GM12878 (cell line): ENCODE results near the gene CCNA2. TPM values are rescaled to one million over a fixed set of nuclear protein-coding genes. Genes with fewer than 3 reads are reported as not detected.

Source experiments
- ATAC-seq: fragments of 200-7000 bp; cut with Tn5 transposase; 3 replicates; pipeline ENCODE4 v1.9.1; 2020; ENCODE audit warnings: mild to moderate bottlenecking, moderate library complexity
- BruUV-seq: library from RNA; stranded (reverse); fragments of 400-500 nt; replicated peaks from 2 replicates; lab custom pipeline; 2021; lab: Mats Ljungman, UMichigan
- CTCF ChIA-PET: fragments of 300-600 bp; sonication (Branson Sonifier 250); formaldehyde crosslinking; extraction: SDS; loops from one replicate; lab custom pipeline; 2021; ENCODE audit warnings: inconsistent platforms; lab: Yijun Ruan, JAX
- POLR2A ChIA-PET: fragments of 350-600 bp; formaldehyde crosslinking; extraction: SDS; loops from one replicate; lab custom pipeline; 2021; ENCODE audit warnings: inconsistent platforms; lab: Charles Lee
- RAD21 ChIA-PET: fragments of 300-600 bp; sonication (Branson Sonifier 250); formaldehyde crosslinking; loops from one replicate; lab custom pipeline; 2023; ENCODE audit warnings: antibody characterized with exemption; ENCODE audit not compliant: unreplicated experiment; lab: Charles Lee
- SMC1A ChIA-PET: fragments of 300-600 bp; sonication (Branson Sonifier 250); formaldehyde crosslinking; loops from one replicate; lab custom pipeline; 2023; ENCODE audit not compliant: unreplicated experiment, uncharacterized antibody; lab: Charles Lee
- DNase-seq: peaks from one replicate; pipeline ENCODE4 v3.0.0-alpha.2; 2011; ENCODE audit warnings: low read depth, low spot score
- FAIRE-seq: peaks from 3 replicates; lab custom pipeline; 2011; peaks lifted over from hg19 to GRCh38; lab: Jason Lieb, UNC
- H2AFZ ChIP-seq: 2 replicates; pipeline ENCODE4 v1.6.0; 2011; ENCODE audit warnings: low read depth, low read length, control low read depth; ENCODE audit not compliant: control insufficient read depth
- H3K27ac ChIP-seq: 2 replicates; pipeline ENCODE4 v1.5.1; 2011; ENCODE audit warnings: control low read depth; ENCODE audit not compliant: control insufficient read depth, insufficient read depth
- H3K27me3 ChIP-seq, 2 experiments: replicated peaks in 1 of 2; 2 replicates each; pipeline versions ENCODE4 v1.6.0 to v1.6.1; 2011; ENCODE audit warnings: low read length in 1 of 2; ENCODE audit not compliant: control insufficient read depth in 2 of 2, insufficient read depth in 2 of 2
- H3K36me3 ChIP-seq, 2 experiments: 2 replicates each; pipeline ENCODE4 v1.5.1; 2011; ENCODE audit warnings: low read length in 1 of 2; ENCODE audit not compliant: control insufficient read depth in 2 of 2, insufficient read depth in 2 of 2
- H3K4me1 ChIP-seq: 2 replicates; pipeline ENCODE4 v1.6.1; 2011; ENCODE audit warnings: mild to moderate bottlenecking, low read length, moderate library complexity, mixed read lengths; ENCODE audit not compliant: control insufficient read depth, insufficient read depth
- H3K4me2 ChIP-seq: 2 replicates; pipeline ENCODE4 v1.6.0; 2011; ENCODE audit warnings: control low read depth; ENCODE audit not compliant: control insufficient read depth, insufficient read depth
- H3K4me3 ChIP-seq: fragments of 200-600 bp; sonication (generic); 2 replicates; pipeline ENCODE4 v1.5.1; 2016
- H3K79me2 ChIP-seq: 2 replicates; pipeline ENCODE4 v1.6.0; 2011; ENCODE audit warnings: low read length; ENCODE audit not compliant: control insufficient read depth, insufficient read depth
- H3K9ac ChIP-seq: 2 replicates; pipeline ENCODE4 v1.8.0; 2011; ENCODE audit warnings: low read length, control low read depth, mixed read lengths; ENCODE audit not compliant: control insufficient read depth, insufficient read depth
- H3K9me3 ChIP-seq: replicated peaks from 3 replicates; pipeline ENCODE4 v1.5.1; 2011; ENCODE audit warnings: mild to moderate bottlenecking, low read length; ENCODE audit not compliant: control insufficient read depth, insufficient read depth
- H4K20me1 ChIP-seq: 2 replicates; pipeline ENCODE4 v1.6.0; 2011; ENCODE audit not compliant: control insufficient read depth, insufficient read depth
- ASH2L ChIP-seq: fragments of 300-600, 200-600 bp; sonication (generic); IDR thresholded peaks from 2 replicates; pipeline ENCODE4 v1.6.1; 2017; ENCODE audit warnings: low read depth, mild to moderate bottlenecking, borderline replicate concordance
- BMI1 ChIP-seq: fragments of 450-650 bp; IDR thresholded peaks from 2 replicates; pipeline ENCODE4 v1.6.1; 2016; ENCODE audit warnings: mild to moderate bottlenecking, moderate library complexity, borderline replicate concordance
- CTCF ChIP-seq, 3 experiments: IDR thresholded peaks in 2 of 3; conservative IDR thresholded peaks in 1 of 3; 2 replicates each; pipeline ENCODE4 v1.5.1; 2011; ENCODE audit warnings: low read depth in 3 of 3, low read length in 3 of 3, mild to moderate bottlenecking in 3 of 3, control low read depth in 2 of 3, moderate library complexity in 2 of 3, inconsistent platforms in 1 of 3, mixed read lengths in 1 of 3; ENCODE audit not compliant: control insufficient read depth in 2 of 3, insufficient read depth in 1 of 3; ENCODE audit errors: extremely low read depth in 1 of 3
- DPF2 ChIP-seq: fragments of 450-650 bp; IDR thresholded peaks from 2 replicates; pipeline ENCODE4 v1.6.1; 2017; ENCODE audit warnings: mild to moderate bottlenecking
- E2F4 ChIP-seq: IDR thresholded peaks from 2 replicates; pipeline ENCODE4 v1.6.1; 2012; ENCODE audit warnings: low read depth, low read length, improper control_type of control experiment
- E2F8 ChIP-seq: fragments of 450-650 bp; IDR thresholded peaks from 2 replicates; pipeline ENCODE4 v1.6.1; 2018; ENCODE audit warnings: mild to moderate bottlenecking, low read depth, moderate library complexity; ENCODE audit not compliant: partially characterized antibody
- FOS ChIP-seq: IDR thresholded peaks from 3 replicates; pipeline ENCODE4 v1.6.1; 2011; ENCODE audit warnings: borderline replicate concordance; ENCODE audit not compliant: insufficient read length; ENCODE audit errors: extremely low read depth
- MAX ChIP-seq: IDR thresholded peaks from 2 replicates; pipeline ENCODE4 v1.6.1; 2012; ENCODE audit warnings: low read depth, low read length, improper control_type of control experiment
- MLLT1 ChIP-seq: fragments of 450-650 bp; IDR thresholded peaks from 2 replicates; pipeline ENCODE4 v1.6.1; 2016; ENCODE audit warnings: mild to moderate bottlenecking
- NR2C1 ChIP-seq: fragments of 450-650 bp; IDR thresholded peaks from 2 replicates; pipeline ENCODE4 v1.6.1; 2017; ENCODE audit warnings: antibody characterized with exemption, mild to moderate bottlenecking, moderate library complexity
- SPI1 ChIP-seq: IDR thresholded peaks from 2 replicates; pipeline ENCODE4 v1.6.1; 2011; ENCODE audit warnings: low read depth, mild to moderate bottlenecking, low read length, moderate library complexity, borderline replicate concordance; ENCODE audit not compliant: insufficient read depth
- TAF1 ChIP-seq: IDR thresholded peaks from 2 replicates; pipeline ENCODE4 v1.6.1; 2011; ENCODE audit warnings: mild to moderate bottlenecking, low read depth, low read length, borderline replicate concordance
- TARDBP ChIP-seq: IDR thresholded peaks from 2 replicates; pipeline ENCODE4 v1.6.1; 2016; ENCODE audit warnings: borderline replicate concordance
- TCF3 ChIP-seq: IDR thresholded peaks from 2 replicates; pipeline ENCODE4 v1.6.1; 2012; ENCODE audit warnings: low read depth, mild to moderate bottlenecking, low read length, borderline replicate concordance; ENCODE audit not compliant: insufficient read depth
- ZBED1 ChIP-seq: IDR thresholded peaks from 2 replicates; pipeline ENCODE4 v1.6.1; 2016; ENCODE audit warnings: borderline replicate concordance
- WGBS: methylation state at CpG from one replicate; pipeline ENCODE4 v1.1.6; 2016; ENCODE audit warnings: low lambda C conversion rate; ENCODE audit not compliant: insufficient replicate concordance, insufficient coverage; ENCODE audit errors: missing lambda C conversion rate; 5-methylcytosine and 5-hydroxymethylcytosine counted together
- in situ Hi-C: fragments of 300-500 bp; cut with MboI; formaldehyde crosslinking; loops from 9 replicates; pipeline ENCODE4 v1.14.3; 2018; ENCODE audit warnings: mixed read lengths
- intact Hi-C: fragments of 100-400 bp; cut with micrococcal nuclease; formaldehyde crosslinking; loops from one replicate; pipeline ENCODE4 v1.14.2; 2022; ENCODE audit not compliant: unreplicated experiment
- polyA plus RNA-seq, 11 experiments: library from polyadenylated mRNA; depleted of rRNA in 4 of 11; unstranded in 6 of 11; stranded (reverse) in 5 of 11; fragments of >200 nt; fragmentation: Nextera tagmentation in 4 of 11; fragmentation: Illumina TruSeq in 1 of 11; extraction: Ambion mirVana in 4 of 11; extraction: Trizol in 1 of 11; gene quantifications; 1 replicate in 1 of 11; 2 replicates in 10 of 11; pipeline versions ENCODE4 v1.2.1 to v1.2.3, GENCODE V29; 2011 to 2016; ENCODE audit warnings: inconsistent platforms in 2 of 11, missing spikeins in 2 of 11, low read depth in 1 of 11
- total RNA-seq, 4 experiments: library from RNA; depleted of rRNA in 3 of 4; stranded (reverse); fragments of >200 nt in 3 of 4; fragmentation: Illumina TruSeq in 1 of 4; extraction: Trizol in 1 of 4; gene quantifications; 2 replicates each; pipeline versions ENCODE4 v1.2.1 to v1.2.3, GENCODE V29; 2013 to 2021

The CCNA2 gene
- total and polyA plus RNA-seq, 10 of the 15 experiments (the other 5 are each of a cell fraction or from before 2014, with no cell fraction given): 21.8 to 153 (median 94.5) TPM

- DNase-seq (no peak), ATAC-seq (no peak), FAIRE-seq (no peak)
- intact Hi-C loops (no loop called here), in situ Hi-C loops (no loop called here)
- H3K4me1 ChIP-seq: peaks cover 18% of the 10 kb centered on the region
- no peak overlapping the region for H3K27ac ChIP-seq
- no peak overlapping the region for H3K4me2 ChIP-seq
- no peak overlapping the region for H3K9ac ChIP-seq
- CTCF ChIA-PET: interaction anchor here (0.9 to 1.5 kb wide), 2 partner anchors 9 to 10 kb away, joined by 3 to 7 read pairs; no protein-coding TSS in a partner anchor
- no peaks in the 10 kb centered on the region for H3K79me2 ChIP-seq
- no peak overlapping the region for H3K4me3 ChIP-seq
- H2AFZ ChIP-seq: no peak overlapping the region
- POLR2A ChIA-PET: interaction anchor here (1.9 kb wide), 1 partner anchor 14 kb away, joined by 6 read pairs; no protein-coding TSS in a partner anchor
- no peaks in the 10 kb centered on the region for H3K27me3 ChIP-seq
- H3K36me3 ChIP-seq: no peaks in the 10 kb centered on the region
- H4K20me1 ChIP-seq: no peaks in the 10 kb centered on the region
- WGBS: 54% methylated on average over 4 of the region's 4 CpGs
- H3K9me3 ChIP-seq: no peaks in the 10 kb centered on the region; the same call in 2 of the 3 replicates
- SMC1A ChIA-PET: interaction anchor here (0.9 to 2.0 kb wide), 6 partner anchors 8 to 17 kb away, joined by 3 to 8 read pairs (median 4); no protein-coding TSS in a partner anchor
- RAD21 ChIA-PET: no interaction called here
- BruUV-seq: no TSS peak
- no peak for TF ChIP-seq DPF2
- TF ChIP-seq E2F4: no peak
- TF ChIP-seq TAF1: no peak
- no peak for TF ChIP-seq NR2C1
- TF ChIP-seq SPI1: no peak
- TF ChIP-seq BMI1: no peak
- TF ChIP-seq ZBED1: no peak
- TF ChIP-seq E2F8: no peak
- TF ChIP-seq TCF3: no peak
- TF ChIP-seq MAX: no peak
- TF ChIP-seq ASH2L: no peak
- no peak for TF ChIP-seq CTCF (IDR thresholded peaks at IDR 0.05 in 2 of 3, conservative IDR thresholded peaks at IDR 0.05 in 1 of 3; ENCODE audit: control insufficient read depth in 2 of 3, extremely low read depth in 1 of 3, insufficient read depth in 1 of 3, low read depth in 3 of 3, low read length in 3 of 3)
- no peak for TF ChIP-seq TARDBP
- TF ChIP-seq FOS: no peak
- no peak for TF ChIP-seq MLLT1
These were observed 38.2 kb downstream of the CCNA2 start for GRCh38 chr4:121785479-121785878.
